ENCODE data around the gene BCAR1. TPM values are rescaled to one million over a fixed set of nuclear protein-coding genes. Genes with fewer than 3 reads are reported as not detected.

Gene BCAR1
- total and polyA plus RNA-seq, 5 experiments from 2014 or later = 0.30 TPM; not detected in 4

GRCh38 chr16:75193730-75194444 lies 57.5 kb downstream of the BCAR1 start:
- Mint-ChIP-seq H3K27me3 (peaks cover 10 to 37% (median 25%) of the 10 kb centered on the region in 5 donors), H3K4me3 (no peak overlapping the region), H3K36me3 (no peaks in the 10 kb centered on the region), H3K9me3 (no peaks in the 10 kb centered on the region), H3K4me1 (no peaks in the 10 kb centered on the region), H3K27ac (peak overlapping the region in 1 of 10 donors; percentile 38)
- ATAC-seq (no peak), DNase-seq (no peak)
- POLR2A ChIA-PET = no interaction called here

DNA sequence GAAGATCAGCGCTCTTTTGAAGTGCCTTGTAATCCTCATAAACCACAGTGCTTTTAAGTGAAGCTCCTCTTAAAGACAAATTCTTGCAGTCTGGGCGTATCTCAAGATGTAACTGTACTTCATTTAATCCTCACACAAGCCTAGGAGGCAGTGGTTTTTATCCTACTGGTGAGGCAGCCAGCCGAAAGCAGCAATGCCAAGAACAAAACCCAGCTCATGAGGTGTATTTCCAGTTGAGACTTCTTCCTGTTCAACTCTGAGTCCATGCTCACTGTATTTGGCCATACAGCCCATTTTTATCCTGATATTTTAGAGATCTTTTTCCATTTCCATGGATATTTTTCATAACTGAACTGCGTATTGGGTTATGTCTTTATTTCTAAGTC lies 58.2 kb downstream of the BCAR1 start:
- ATAC-seq (no peak), DNase-seq (no peak)
- no peaks in the 10 kb centered on the region for H3K36me3 Mint-ChIP-seq
- no peaks in the 10 kb centered on the region for H3K9me3 Mint-ChIP-seq
- POLR2A ChIA-PET = no interaction called here
- H3K27me3 Mint-ChIP-seq = peaks cover 9 to 37% (median 24%) of the 10 kb centered on the region in 5 donors
- H3K27ac Mint-ChIP-seq = peak overlapping the region in 2 of 10 donors; percentile 38 to 63
- no peak overlapping the region for H3K4me3 Mint-ChIP-seq
- no peaks in the 10 kb centered on the region for H3K4me1 Mint-ChIP-seq

- H3K36me3 Mint-ChIP-seq = no peaks in the 10 kb centered on the region
- H3K27me3 Mint-ChIP-seq = peaks cover 7 to 32% (median 19%) of the 10 kb centered on the region in 5 donors
- POLR2A ChIA-PET = no interaction called here
- DNase-seq (no peak), ATAC-seq (no peak)
- no peak overlapping the region for H3K4me3 Mint-ChIP-seq
- peak overlapping the region in 1 of 10 donors; percentile 63 for H3K27ac Mint-ChIP-seq
- H3K9me3 Mint-ChIP-seq = no peaks in the 10 kb centered on the region
- H3K4me1 Mint-ChIP-seq = no peaks in the 10 kb centered on the region
Measured at GRCh38 chr16:75192606-75193264, 58.7 kb downstream of the BCAR1 start.

GRCh38 chr16:75189638-75190245 lies 61.7 kb downstream of the BCAR1 start:
- H3K9me3 Mint-ChIP-seq = no peaks in the 10 kb centered on the region
- peaks cover 2 to 19% (median 13%) of the 10 kb centered on the region in 5 donors for H3K27me3 Mint-ChIP-seq
- no peaks in the 10 kb centered on the region for H3K4me1 Mint-ChIP-seq
- no peak overlapping the region for H3K27ac Mint-ChIP-seq
- POLR2A ChIA-PET = interaction anchor here (0.6 kb wide), 1 partner anchor 26 kb away, joined by 3 read pairs; no protein-coding TSS in a partner anchor
- ATAC-seq (no peak), DNase-seq (no peak)
- no peaks in the 10 kb centered on the region for H3K36me3 Mint-ChIP-seq
- H3K4me3 Mint-ChIP-seq = no peak overlapping the region

DNA sequence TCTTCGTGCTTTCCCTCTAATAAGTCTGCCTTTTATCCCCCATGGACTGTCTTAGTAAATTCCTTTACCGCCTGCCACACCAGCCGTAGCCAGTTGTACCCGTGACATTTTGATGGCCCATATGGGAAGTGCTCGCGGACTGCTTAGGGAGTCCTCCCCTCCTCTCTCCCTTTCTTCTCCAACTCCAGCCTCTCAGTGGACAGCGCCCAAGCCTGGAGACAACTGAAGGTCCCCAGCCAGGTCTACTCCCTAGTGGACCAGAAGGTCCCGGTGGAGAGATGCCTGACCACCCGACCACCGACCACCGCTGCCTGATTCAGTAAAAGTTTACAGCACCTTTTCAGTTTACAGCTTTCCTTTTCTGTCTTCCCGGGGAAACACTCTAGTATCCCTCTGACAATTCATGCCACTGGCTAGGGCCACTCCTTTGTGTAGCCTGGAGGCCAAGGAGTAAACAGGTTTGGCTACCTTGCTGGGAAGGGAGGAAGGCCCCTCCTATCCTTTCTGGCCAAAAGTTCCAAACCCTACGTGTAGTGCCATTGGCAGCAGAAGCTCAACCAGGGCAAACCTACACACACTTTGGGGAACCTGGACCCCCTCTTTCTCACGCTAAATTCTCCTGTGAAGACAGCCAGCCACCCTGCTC lies 62.5 kb downstream of the BCAR1 start:
- no peak overlapping the region for H3K27ac Mint-ChIP-seq

DNA sequence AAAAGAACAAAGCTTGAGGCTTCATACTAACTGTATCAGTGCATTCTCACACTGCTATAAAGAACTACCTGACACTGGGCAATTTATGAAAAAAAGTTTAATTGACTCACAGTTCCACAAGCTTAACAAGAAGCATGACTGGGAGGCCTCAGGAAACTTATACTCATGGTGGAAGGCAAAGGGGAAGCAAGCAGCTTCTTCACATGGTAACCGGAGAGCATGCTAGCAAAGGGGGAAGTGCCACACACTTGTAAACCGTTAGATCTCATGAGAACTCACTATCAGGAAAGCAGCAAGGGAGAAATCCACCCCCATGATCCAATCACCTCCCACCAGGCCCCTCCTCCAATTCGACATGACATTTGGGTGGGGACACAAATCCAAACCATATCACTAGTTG lies 69.8 kb downstream of the BCAR1 start:
- no peak overlapping the region for H3K4me3 Mint-ChIP-seq
- H3K27me3 Mint-ChIP-seq = peaks cover 0 to 12% (median 2%) of the 10 kb centered on the region in 5 donors
- no peak for ATAC-seq
- H3K27ac Mint-ChIP-seq = no peak overlapping the region
- DNase-seq = no peak
- peaks cover 0 to 14% (median 6%) of the 10 kb centered on the region in 3 donors for H3K36me3 Mint-ChIP-seq
- POLR2A ChIA-PET = no interaction called here
- H3K9me3 Mint-ChIP-seq = peaks cover 0 to 36% (median 19%) of the 10 kb centered on the region in 9 donors
- H3K4me1 Mint-ChIP-seq = no peaks in the 10 kb centered on the region

More for the DNA sequence above, 62.5 kb downstream of the BCAR1 start:
- H3K36me3 Mint-ChIP-seq = no peaks in the 10 kb centered on the region
- ATAC-seq (no peak), DNase-seq (no peak)
- H3K27me3 Mint-ChIP-seq = peaks cover 2 to 19% (median 15%) of the 10 kb centered on the region in 5 donors
- no peak overlapping the region for H3K4me3 Mint-ChIP-seq
- no peaks in the 10 kb centered on the region for H3K4me1 Mint-ChIP-seq
- POLR2A ChIA-PET = no interaction called here
- no peaks in the 10 kb centered on the region for H3K9me3 Mint-ChIP-seq

- DNase-seq = no peak
- H3K4me3 Mint-ChIP-seq = no peak overlapping the region
- no peak for ATAC-seq
- no peak overlapping the region for H3K27ac Mint-ChIP-seq
- POLR2A ChIA-PET = no interaction called here
- peaks cover 0 to 23% (median 8%) of the 10 kb centered on the region in 3 donors for H3K36me3 Mint-ChIP-seq
- peaks cover 0 to 59% (median 30%) of the 10 kb centered on the region in 9 donors for H3K9me3 Mint-ChIP-seq
- H3K27me3 Mint-ChIP-seq = peaks cover 0 to 8% (median 0%) of the 10 kb centered on the region in 5 donors
- H3K4me1 Mint-ChIP-seq = no peaks in the 10 kb centered on the region
Measured at GRCh38 chr16:75179208-75179607, 72.2 kb downstream of the BCAR1 start.

Other genes starting within 250 kb of the BCAR1 start
- gene LDHD, start 134.8 kb downstream of the BCAR1 start, total RNA-seq = not detected
- not detected for gene LDHD, start 134.8 kb downstream of the BCAR1 start, polyA plus RNA-seq
- gene ZFP1, start 103.1 kb downstream of the BCAR1 start, total RNA-seq = 10 to 100 TPM; 14.0 to 17.1 TPM
- gene ZFP1, start 103.1 kb downstream of the BCAR1 start, polyA plus RNA-seq = 10 to 100 TPM; 12.4 to 26.5 (median 15.8) TPM
- gene CTRB2, start 44.5 kb downstream of the BCAR1 start, total RNA-seq = not detected
- not detected for gene CTRB2, start 44.5 kb downstream of the BCAR1 start, polyA plus RNA-seq
- not detected for gene CTRB1, start 32.6 kb downstream of the BCAR1 start, total RNA-seq
- not detected for gene CTRB1, start 32.6 kb downstream of the BCAR1 start, polyA plus RNA-seq
- gene CFDP1, start 181.9 kb upstream of the BCAR1 start, total RNA-seq = 10 to 100 TPM; 34.9 to 39.0 TPM
- gene CFDP1, start 181.9 kb upstream of the BCAR1 start, polyA plus RNA-seq = 10 to 100 TPM; 34.3 to 36.8 (median 34.5) TPM
- gene TMEM170A, start 213.1 kb upstream of the BCAR1 start, total RNA-seq = 10 to 100 TPM; 42.3 to 53.2 TPM
- 10 to 100 TPM; 32.8 to 45.1 (median 33.8) TPM for gene TMEM170A, start 213.1 kb upstream of the BCAR1 start, polyA plus RNA-seq
- not detected for gene CHST6, start 243.8 kb upstream of the BCAR1 start, total RNA-seq
- not detected for gene CHST6, start 243.8 kb upstream of the BCAR1 start, polyA plus RNA-seq

Data from naive thymus-derived CD8-positive, alpha-beta T cell (primary cell).